Fibroblast of villous mesenchyme (primary cell): Measurements from ENCODE around the gene SPINT2. TPM values are rescaled to one million over a fixed set of nuclear protein-coding genes. Genes with fewer than 3 reads are reported as not detected.

Experiments
- DNase-seq: peaks from one replicate; pipeline ENCODE4 v3.0.0-alpha.2; 2010; ENCODE audit warnings: low read depth
- H3K4me3 ChIP-seq: 2 replicates; pipeline ENCODE4 v1.5.1; 2011; ENCODE audit warnings: low read depth, mild to moderate bottlenecking, low read length
- total RNA-seq: library from RNA; depleted of rRNA; stranded (reverse); fragments of >200 nt; gene quantifications from 2 replicates; pipeline ENCODE4 v1.2.3, GENCODE V29; 2012
- TF ChIP-seq, protein P1 (sequence below): IDR thresholded peaks from 2 replicates; pipeline ENCODE4 v1.5.1; 2012; ENCODE audit warnings: low read depth, mild to moderate bottlenecking, low read length; ENCODE audit not compliant: insufficient read depth

SPINT2 gene, protein sequence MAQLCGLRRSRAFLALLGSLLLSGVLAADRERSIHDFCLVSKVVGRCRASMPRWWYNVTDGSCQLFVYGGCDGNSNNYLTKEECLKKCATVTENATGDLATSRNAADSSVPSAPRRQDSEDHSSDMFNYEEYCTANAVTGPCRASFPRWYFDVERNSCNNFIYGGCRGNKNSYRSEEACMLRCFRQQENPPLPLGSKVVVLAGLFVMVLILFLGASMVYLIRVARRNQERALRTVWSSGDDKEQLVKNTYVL
- 3.5 and 5.5 TPM in 2 replicates for total RNA-seq

DNA sequence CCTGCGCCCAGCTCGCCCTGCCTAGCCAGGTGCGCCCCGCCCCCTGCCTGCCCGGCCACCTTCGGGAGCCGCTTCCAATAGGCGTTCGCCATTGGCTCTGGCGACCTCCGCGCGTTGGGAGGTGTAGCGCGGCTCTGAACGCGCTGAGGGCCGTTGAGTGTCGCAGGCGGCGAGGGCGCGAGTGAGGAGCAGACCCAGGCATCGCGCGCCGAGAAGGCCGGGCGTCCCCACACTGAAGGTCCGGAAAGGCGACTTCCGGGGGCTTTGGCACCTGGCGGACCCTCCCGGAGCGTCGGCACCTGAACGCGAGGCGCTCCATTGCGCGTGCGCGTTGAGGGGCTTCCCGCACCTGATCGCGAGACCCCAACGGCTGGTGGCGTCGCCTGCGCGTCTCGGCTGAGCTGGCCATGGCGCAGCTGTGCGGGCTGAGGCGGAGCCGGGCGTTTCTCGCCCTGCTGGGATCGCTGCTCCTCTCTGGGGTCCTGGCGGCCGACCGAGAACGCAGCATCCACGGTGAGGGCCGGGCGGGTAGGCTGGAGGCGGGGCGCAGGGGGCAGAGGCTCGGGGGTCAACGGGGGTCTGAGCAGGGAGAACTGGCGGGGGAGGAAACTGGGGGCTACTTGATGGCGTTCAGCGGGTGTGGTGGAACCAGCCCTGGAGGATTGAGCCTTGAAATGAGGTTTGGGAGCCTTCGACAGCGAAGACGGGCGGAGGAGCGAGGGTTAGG, at the start of gene SPINT2:
SPINT2 (plus strand) TSS at position 88 of the 727 bp plus-strand sequence; CDS start at position 408, 320 bp downstream.
- TF ChIP-seq, protein P1, sequence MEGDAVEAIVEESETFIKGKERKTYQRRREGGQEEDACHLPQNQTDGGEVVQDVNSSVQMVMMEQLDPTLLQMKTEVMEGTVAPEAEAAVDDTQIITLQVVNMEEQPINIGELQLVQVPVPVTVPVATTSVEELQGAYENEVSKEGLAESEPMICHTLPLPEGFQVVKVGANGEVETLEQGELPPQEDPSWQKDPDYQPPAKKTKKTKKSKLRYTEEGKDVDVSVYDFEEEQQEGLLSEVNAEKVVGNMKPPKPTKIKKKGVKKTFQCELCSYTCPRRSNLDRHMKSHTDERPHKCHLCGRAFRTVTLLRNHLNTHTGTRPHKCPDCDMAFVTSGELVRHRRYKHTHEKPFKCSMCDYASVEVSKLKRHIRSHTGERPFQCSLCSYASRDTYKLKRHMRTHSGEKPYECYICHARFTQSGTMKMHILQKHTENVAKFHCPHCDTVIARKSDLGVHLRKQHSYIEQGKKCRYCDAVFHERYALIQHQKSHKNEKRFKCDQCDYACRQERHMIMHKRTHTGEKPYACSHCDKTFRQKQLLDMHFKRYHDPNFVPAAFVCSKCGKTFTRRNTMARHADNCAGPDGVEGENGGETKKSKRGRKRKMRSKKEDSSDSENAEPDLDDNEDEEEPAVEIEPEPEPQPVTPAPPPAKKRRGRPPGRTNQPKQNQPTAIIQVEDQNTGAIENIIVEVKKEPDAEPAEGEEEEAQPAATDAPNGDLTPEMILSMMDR = no peak
- peak within 1 kb of the TSS; percentile 55 for H3K4me3 ChIP-seq
- DNase-seq = no peak

DNA sequence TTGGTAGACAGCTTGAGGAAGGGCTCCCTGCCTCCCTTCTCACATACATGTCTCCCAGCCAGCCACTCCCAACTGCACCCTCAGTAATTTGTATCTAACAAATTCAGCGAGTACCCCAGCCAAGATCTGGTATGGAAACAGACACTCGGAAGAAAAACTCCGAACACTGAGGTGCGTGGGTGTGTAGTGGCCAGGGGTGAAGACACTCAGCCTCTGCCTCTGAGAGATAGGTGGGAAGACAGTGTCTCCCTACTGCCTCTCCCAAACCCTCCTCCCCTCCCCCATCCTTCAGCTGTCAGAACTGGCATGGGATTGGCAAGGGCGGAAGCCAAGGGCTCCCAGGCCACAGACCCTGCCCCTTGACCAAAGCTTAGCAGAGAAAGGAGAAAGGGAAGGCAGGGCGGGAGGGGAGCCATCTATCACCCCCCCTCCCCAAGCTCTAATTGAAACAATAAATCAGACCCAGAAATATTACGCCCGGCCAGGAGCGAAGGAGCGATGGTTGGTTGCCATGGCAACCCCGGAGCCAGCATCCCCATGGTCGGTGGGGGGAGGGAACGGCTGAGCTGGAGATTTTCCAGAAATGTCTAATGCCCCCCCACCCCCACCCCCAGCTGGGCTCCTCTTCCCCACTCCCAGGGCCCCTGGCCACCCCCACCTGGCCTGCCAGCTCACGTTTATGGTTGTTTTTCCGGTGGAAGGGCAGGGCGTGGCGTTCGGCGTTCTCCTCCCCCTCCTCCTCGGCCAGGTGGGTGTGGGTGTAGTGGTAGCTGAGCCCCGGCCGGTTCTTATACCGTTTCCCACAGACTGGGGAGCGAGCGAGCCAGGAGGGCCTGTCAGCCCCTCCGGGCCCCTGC, 47.4 kb upstream of the SPINT2 start:
- TF ChIP-seq, protein P1 = no peak
- no peak overlapping the region for H3K4me3 ChIP-seq
- DNase-seq = no peak

DNA sequence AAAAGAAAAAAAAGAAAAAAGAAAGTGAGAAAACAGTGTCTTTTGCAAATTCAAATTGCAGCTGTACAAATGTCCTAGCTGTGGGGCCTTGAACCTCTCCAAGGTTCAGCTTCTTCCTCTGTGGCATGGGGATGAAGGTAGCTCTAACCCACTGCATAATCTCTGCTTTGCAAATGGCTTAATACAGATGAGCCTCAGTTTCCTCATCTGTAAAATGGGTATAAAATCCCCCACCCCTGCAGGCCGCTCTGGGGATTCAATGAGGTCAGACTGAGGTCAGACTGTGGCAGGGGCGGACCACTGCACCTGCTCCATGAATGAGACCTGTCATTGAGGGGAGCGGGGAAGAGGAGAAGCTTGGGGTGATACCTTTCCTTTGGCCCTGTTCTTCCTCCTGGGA, 46.2 kb upstream of the SPINT2 start:
- TF ChIP-seq, protein P1 = no peak

DNA sequence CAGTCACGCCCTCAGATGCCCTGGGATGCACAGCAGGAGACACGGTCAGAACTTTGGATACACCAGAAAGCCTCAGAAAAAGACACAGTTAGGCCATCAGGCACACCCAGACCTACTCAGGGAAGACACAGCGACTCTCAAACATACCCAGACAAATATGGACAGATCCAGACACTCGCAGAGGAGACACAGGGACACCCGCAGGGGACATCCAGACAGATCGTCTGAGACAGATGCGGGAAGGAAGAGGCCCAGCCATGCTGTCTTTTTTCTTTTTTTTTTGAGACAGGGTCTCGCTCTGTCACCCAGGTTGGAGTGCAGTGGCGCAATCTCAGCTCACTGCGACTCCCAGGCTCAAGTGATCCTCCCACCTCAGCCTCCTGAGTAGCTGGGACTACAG, 45.2 kb upstream of the SPINT2 start:
- TF ChIP-seq, protein P1 = no peak
- no peak overlapping the region for H3K4me3 ChIP-seq
- DNase-seq = no peak

More for the DNA sequence above, 46.2 kb upstream of the SPINT2 start:
- no peak for DNase-seq
- no peak overlapping the region for H3K4me3 ChIP-seq

DNA sequence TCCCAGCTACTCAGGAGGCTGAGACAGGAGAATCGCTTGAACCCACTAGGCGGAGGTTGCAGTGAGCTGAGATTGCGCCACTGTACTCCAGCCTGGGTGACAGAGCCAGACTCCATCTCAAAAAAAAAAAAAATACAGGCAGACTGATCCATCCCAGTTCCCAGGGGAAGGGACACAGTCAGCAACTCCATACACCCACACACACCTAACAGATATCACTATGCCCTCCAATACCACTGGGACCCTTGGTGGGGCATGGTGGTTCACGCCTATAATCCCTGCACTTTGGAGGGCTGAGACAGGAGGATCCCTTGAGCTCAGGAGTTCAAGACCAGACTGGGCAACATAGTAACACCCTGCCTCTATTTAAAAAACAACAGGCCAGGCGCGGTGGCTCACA, 43.0 kb upstream of the SPINT2 start:
- no peak overlapping the region for H3K4me3 ChIP-seq
- no peak for DNase-seq
- TF ChIP-seq, protein P1 = no peak

DNA sequence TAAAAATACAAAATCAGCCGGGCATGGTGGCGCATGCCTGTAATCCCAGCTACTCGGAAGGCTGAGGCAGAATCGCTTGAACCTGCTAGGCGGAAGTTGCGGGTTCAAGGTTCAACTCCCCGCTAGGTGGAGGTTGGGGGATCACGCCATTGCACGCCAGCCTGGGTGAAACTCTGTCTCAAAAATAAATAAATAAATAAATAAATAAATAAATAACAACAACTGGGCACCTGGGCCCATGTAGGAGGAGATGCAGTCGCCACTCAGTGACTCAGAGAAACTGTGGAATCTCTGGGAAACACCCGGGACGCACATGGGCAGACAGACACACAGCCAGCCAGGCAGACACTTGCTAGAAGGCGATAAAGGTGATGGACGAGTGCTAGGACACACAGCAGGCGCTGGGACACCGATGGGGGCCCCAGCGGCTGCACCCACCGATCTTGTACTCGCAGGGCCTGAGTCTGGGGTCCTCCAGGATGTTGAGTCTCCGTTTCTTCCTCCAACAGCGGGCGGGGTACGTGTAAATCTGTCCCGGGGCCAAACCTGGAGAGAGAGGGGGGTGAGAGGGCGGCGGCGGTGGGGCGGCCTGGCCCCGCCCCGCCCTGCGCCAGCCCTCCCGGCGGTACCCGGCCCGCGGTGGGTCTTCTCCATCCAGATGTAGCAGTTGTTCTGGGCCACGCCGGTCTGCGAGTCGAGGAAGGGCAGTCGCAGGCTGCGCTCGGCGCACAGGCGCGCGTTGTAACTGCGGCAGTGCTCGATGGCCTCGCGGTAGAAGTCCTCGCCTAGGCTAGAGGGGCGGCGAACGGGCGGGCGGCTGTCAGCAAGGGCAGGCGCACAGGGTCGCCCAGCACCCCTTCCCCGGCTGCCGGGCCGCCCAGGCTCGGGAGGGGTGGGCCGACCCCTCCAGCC, 42.2 kb upstream of the SPINT2 start:
- no peak for DNase-seq
- TF ChIP-seq, protein P1 = no peak

More for the DNA sequence above, 42.2 kb upstream of the SPINT2 start:
- H3K4me3 ChIP-seq = no peak overlapping the region
